HG02885 (cell line): ENCODE results near the gene SSC5D.
"Not testable (repeated sequence)": the region's sequence is repeated elsewhere in the genome, so short reads cannot be mapped to it uniquely, and the experiment has no call there.

ENCODE experiments used
- ATAC-seq: cut with Tn5 transposase; IDR thresholded peaks from one replicate; pipeline ENCODE4 v1.9.1; 2021; ENCODE audit warnings: mild to moderate bottlenecking; ENCODE audit not compliant: unreplicated experiment, poor library complexity

SSC5D gene

DNA sequence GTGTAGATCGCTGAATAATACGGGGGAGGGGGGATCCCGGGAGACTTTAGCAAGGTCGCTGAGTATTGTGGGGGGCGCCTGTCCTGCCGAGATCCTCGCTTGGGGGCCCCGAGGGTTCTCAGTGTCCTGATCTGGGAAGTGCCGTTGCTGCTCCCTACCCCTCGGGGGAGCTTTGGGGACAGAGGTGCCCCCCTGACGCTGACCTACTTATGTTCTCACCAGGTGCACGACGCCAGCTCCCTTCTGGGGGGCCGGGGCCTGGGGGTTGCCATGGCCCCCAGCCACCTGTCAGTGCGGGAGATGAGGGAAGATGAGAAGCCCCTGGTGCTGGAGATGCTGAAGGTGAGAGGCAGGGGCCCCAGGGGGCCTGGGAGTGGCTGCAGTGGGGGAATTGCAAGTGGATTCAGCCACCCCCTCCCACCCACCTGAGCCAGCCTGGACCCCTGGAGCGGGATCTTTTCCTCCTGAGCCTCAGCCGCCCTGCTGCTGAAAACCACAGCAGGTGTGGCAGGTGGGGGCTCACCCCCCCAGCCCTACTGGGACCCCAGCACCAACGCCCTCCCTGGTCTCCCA, 2.7 kb upstream of the SSC5D start:
- no peak for ATAC-seq

DNA sequence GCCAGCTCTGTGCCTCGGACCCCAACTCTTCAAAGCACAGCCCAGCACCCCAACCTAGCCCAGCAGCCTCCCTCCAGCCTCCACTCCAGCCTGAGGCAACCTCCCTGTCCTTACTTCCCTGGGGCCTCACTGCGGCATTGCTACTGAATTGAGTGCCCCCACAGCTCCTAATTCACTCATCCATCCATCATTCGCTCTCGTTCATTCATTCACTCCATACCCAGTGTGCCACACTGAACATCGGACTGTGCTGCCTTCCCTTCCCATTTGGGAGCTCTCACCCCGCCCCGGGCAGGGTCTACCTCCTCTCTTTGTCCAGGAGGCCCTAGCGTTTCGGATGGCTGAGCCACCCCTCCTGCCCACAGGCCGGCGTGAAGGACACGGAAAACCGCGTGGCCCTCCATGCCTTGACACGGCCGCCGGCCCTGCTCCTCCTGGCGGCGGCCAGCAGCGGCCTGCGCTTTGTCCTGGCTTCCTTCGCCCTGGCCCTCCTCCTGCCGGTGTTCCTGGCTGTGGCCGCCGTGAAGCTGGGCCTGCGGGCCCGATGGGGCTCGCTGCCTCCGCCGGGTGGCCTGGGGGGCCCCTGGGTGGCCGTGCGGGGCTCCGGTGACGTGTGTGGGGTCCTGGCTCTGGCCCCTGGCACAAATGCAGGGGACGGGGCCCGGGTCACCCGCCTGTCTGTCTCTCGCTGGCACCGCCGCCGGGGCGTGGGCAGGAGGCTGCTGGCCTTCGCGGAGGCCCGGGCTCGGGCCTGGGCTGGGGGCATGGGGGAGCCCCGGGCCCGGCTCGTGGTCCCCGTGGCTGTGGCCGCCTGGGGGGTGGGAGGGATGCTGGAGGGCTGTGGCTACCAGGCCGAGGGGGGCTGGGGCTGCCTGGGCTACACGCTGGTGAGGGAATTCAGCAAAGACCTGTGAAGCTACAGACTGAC, 1.9 kb upstream of the SSC5D start:
- no peak for ATAC-seq

DNA sequence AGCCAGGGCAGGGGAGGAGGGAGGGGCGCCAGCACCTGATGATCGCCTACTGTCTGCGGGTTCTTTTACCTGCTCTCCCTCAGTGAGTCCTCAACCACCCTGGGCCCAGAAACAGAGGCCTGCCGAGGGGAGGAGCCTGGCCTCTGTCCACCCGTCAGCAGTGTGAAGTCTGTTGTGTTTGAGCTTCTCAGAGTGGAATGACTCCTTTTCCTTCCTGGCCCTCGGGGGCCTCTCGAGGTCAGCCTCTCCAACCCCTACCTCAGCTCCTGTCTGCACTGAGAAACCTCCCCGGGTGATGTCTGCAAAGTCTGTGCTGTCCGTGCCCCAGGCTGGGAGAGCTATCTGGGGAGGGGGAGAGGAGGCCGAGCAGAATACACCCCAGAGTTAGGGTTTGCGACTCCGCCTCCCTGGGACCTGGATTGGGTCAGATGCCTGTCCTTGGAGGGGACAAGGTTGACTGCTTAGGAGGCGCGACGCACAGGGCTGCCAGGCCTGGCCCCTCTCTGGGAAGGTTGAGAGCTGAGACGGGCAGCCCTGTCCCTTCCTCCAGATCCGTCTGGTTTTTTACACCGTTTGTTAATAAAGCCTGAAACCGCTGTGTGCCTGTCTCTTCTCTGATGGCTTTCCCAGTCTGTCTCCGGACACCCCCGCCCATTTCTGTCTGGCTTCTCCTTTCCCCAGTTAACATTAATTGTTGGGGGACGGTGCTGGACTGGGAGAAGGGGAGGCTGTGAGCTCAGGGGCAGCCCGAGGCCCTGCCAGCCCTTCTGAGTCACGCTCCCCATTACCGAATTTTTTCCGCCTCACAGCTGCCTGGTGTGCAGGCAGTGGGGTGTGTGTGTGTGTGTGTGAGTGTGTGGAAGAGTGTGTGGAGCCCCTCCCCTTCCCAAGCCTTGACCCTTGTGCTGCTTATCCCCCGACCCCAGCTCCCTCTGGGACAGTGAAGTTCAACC, 989 bp upstream of the SSC5D start:
- ATAC-seq: no peak

DNA sequence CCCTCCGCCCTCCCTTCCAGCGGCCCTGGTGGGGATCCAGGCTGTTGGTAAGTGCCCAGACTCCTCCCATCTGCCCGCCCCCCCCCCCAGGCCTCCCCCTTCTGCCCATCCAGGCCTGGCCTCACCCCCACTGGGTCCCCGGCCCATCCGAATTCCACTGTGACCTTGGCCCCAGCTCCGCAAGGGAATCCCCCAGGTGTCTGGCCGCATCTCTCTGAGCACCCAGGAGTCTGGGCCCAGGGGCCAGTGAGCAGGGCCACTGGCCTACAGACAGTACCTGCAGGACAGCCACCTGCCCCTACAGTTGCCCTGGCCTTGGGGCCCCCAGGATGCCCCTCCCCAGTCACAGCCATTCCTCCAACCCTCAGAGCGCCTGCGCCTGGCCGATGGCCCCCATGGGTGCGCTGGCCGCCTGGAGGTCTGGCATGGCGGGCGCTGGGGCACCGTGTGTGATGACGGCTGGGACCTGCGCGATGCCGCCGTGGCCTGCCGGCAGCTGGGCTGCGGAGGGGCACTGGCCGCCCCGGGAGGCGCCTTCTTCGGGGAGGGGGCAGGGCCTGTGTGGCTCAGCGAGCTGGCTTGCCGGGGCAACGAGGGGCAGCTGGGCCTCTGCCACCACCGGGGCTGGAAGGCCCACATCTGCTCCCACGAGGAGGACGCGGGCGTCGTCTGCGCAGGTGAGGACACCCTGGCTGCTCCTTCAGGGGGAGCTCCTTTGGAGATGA, 912 bp downstream of the SSC5D start:
- no peak for ATAC-seq

DNA sequence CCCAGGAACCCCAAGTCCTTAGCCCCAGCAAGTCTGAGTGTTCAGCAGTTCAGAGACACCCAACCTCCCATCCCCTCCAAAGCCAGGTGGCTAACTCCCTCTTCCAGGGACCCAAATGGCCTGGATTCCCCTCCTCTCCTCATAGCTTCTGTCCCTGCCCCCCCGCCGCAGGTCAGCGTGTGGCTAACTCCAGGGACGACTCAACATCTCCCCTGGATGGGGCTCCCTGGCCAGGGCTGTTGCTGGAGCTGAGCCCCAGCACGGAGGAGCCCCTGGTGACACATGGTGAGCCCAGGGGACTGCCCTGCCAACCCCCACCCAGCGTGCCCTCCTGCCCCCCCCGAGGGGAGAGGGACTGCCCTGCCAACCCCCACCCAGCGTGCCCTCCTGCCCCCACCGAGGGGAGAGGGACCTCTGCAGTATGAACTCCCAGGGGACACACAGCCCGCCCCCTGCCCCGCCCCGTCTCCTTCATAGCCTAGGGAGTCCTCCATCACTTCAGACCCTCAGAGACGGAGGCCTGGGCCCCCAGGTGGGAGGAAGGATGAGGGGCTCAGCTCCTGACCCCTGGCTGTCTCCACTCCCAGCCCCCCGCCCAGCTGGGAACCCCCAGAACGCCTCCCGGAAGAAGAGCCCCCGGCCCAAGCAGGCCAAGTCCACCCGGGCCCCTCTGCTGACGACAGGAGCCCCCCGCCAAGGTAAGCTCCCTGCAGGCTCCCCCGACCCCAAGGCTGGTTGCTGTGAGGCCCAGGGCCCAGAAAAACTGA, 1.7 kb downstream of the SSC5D start:
- ATAC-seq: no peak

DNA sequence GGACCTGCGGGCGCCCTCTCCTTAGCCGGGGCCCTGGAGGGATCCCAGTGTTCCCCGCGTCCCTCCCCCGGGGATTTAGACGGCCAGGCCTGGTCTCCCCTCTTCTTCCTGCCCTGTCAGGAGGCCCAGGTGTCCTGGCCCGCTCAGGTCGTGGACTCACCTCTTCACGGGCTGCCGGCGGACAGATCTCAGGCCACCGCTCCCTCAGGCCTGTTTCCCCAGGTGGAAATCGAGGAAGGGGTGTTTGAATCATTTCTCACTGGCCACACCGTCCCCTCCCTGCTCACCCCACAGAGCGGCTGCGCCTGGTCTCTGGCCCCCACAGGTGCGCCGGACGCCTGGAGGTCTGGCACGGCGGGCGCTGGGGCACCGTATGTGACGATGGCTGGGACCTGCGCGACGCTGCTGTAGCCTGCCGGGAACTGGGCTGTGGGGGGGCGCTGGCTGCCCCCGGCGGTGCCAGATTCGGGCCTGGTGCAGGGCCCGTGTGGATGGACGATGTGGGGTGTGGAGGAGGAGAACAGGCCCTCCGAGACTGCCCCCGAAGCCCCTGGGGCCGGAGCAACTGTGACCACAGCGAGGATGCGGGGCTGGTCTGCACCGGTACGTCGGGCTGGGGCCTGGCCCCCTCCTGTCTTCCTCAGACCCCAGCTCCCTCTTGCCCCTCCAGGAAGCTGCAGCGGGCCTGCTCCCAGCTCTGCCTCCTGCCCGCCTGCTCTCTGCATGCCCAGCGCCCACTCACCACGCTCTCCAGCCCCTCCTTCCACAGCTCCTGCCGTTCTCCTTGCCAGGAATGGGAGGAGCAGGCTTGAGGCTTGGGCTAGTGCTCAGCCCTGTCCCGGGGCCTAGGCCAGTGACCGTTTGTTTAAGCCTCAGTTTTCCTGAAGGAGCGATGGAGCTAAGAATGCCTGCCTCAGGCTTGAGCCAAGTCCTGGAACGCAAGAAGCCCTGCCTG, 2.5 kb downstream of the SSC5D start:
- no peak for ATAC-seq

DNA sequence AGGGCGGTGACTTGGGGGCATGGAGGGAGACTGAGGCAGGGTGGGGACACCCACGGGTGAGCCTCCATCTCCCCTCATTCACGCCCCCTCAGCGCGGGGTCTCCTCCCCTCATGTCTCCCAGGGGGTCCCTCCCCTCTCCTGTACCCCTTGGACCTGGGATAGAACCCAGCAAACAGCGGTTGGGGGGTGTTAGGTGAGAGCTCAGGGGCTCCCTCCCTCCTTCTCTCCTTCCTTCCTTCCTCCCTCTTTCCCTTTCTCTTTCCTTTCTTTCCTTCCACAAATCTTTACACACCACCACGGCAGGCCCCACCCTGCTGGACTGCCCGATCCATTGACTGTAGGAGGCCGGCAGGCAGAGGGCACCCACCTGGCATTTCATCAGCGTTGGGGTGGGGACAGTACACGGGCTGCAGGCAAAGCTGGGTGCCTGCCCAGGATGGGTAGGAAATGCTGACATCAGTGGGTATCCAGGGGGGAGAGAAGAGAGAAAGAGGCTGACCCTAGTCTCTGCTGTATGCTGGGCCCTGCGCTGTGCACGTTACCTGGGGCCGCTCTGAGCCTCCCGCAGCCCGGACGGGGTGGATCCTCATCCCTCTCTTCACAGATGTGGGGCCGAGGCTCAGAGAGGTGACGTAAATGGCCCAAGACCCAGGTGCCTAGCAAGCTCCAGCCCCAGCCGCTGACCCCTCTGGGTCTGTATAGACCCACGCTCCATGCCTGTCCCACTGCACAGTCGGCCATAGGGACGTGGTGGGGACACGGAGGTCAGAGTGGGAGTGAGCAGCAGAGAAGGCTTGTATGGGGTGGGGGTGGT, 3.5 kb downstream of the SSC5D start:
- no peak for ATAC-seq

DNA sequence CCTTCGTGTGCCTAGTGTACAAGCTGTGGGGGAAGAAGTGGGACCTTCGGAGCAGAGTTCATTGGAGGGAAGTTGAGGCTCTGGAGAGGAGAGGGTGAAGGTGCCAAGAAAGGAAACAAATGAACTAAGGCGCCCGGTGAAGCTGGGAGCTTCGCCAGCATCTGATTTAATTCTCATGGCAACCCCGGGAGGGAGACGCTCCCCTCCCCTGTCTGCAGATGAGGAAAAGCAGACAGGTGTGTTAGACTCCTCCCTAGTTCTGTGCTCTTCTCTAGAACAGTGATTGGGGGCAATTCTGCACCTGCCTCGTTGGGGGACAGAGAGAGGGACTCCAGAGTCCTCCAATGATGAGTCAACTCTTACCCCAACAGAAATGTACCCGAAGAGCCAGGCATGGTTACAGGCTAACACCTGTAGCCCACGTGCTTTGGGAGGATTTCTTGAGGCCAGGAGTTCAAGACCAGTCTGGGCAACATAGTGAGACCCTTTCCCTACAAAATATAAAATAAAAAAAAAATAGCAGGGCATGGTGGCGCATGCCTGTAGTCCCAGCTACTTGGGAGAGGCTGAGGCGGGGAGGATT, 4.2 kb downstream of the SSC5D start:
- ATAC-seq: no peak

DNA sequence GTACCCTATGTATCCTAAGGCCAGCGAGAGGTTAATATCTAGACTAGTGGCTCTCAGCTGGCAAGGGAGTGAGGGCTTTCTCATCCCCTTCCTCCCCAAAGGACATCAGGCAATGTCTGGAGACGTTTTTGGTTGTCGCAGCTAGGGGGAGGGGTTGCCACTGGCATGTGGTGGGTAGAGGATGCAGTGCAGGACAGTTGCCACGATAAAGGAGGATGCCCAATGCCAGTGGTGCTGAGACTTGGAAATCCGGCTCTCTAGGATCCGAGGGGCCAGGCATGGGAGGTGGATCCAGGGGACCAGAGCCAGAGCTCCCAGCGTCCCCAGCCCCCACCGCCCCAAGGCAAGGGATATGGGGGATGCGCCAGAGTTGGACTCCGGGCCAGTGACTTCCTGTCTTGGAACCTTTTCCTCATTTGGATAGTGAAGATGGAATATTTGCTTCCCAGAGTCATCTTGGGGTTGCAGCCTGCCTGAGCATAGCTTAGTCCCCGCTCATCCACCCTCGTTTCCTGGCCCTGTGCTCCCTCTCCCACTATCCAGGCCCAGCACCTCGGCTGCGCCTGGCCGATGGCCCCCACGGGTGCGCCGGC, 4.9 kb downstream of the SSC5D start:
- ATAC-seq: no peak

DNA sequence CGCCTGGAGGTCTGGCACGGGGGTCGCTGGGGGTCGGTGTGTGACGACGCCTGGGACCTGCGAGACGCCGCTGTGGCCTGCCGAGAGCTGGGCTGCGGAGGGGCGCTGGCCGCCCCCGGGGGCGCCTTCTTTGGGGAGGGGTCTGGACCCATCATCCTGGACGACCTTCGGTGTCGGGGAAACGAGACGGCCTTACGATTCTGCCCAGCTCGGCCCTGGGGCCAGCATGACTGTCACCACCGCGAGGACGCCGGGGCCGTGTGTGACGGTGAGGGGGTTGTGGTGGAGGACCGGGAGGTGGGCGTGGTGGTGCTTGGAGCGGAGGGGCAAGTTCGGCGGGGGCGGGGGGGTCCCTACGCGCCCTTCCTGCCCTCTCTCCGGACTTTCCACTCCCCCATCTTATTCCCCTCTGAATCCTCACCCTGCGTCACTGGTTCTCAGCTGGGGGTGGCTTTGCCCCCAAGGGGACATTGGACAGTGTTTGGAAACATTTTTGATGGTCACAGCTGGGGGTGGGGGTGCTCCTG, 5.5 kb downstream of the SSC5D start:
- ATAC-seq: no peak

DNA sequence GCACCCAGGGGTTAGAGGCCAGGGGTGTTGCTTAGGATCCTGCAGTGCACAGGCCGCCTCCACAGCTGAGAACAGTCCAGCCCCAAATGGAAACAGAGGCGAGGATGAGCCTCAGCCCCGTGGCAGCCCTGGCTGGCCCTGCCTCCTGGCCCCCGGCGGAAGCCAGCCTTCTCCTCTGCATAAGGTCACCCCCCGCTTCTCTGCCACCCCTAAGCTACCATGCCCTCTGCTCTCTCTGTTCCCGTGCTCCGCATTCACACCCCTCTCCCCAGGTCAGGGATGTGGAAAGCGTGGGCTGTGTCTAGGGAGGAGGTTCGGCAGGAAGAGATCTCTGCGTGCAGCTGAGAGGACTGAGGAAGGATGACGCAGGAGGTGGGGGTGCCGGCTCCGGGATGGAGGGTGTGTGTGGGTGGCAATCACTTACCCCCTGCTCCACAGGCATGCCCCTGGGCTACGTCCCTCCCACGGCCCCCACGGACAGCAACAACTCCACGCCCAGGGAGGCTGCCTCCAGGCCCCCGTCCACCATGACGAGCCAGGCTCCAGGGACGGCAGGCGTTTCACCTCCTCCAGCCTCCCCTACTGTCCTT, 6.0 kb downstream of the SSC5D start:
- no peak for ATAC-seq

DNA sequence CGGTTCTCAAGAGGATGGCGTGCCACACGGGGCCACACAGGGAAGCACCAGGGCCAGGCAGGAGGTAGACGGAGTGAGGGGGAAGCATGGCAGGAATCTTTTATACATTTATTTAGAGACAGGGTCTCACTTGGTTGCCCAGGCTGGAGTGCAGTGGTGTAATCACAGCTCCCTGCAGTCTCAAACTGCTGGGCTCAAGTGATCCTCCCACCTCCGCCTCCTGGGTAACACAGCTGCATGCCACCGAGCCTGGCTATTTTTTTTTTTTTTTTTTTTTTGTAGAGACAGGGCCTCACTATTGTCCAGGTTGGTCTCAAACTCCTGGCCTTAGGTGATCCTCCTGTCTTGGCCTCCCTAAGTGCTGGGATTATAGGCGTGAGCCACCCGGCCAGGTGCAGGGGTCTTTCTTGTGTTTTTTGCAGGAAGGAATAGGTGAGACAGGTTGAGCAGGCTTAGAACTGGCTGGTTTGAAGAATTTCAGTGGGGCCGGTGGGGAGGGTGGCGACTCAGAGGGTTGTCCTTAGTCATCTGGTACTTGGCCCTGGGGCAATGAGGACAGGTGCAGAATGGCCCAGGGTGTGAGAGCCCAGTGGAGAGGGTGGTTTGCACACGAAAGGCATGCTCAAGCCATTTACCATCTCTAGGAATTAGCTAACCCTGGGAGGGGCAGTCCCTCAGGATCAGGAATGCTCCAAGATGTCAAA, 7.6 kb downstream of the SSC5D start:
- no peak for ATAC-seq

DNA sequence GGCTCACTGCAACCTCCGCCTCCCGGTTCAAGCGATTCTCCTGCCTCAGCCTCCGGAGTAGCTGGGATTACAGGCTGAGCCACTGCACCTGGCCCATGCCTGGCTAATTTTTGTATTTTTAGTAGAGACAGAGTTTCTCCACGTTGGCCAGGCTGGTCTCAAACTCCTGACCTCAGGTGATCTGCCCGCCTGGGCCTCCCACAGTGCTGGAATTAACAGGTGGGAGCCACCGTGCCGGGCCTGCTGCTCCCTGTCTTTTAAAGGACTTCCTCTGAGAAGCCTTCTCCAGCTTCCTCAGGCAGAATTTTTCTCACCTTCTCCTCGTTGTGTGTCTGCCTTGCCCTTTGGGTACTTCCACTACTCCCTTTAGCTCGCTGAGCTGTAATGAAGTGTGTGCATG, 8.6 kb downstream of the SSC5D start:
- ATAC-seq: not testable (repeated sequence)

DNA sequence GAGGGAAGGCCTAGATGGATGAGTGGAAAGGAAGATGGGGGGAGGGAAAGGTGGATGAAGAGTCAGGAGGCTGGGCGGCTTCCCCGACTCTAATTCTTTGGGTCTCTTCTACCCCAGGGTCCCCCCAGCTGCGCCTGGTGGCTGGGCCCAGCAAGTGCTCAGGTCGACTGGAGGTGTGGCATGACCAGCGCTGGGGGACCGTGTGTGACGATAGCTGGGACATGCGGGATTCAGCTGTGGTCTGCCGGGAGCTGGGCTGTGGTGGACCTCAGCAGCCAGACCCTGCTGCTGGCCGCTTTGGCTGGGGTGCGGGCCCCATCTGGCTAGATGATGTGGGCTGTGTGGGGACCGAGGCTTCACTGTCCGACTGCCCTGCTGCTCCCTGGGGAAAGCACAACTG, 9.5 kb downstream of the SSC5D start:
- no peak for ATAC-seq

DNA sequence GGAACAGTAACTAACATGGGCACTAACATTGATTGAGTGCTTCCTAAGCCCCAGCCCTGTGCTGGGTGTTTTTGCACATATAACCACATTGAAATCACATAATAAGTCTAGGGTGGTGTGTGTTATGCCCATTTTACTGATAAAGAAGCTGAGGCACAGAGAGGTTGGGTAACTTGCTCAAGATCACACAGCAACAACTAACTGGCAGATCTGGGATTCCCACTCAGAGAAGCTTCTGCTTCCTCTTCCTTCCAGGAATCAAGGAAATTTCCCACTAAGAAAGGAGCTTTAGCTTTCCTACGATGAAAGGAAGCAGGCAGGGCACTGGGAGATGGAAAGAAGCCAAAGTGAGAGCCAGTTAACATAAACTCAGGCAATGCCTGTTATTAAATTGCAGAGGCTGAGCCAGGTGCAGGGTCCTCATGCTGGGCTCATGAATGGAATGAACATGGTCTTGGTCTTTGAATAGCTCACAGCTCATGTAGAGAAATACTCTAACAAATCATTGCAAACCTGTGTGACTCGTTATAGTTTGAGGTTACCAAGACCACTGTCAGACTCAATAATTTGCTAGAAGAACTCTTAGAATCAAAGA, 10.1 kb downstream of the SSC5D start:
- no peak for ATAC-seq
